GM23338 (cell line): Measurements from ENCODE around the gene KLLN. TPM values are rescaled to one million over a fixed set of nuclear protein-coding genes. Genes with fewer than 3 reads are reported as not detected.

Experiments
- ATAC-seq: fragments of 200-7000 bp; cut with Tn5 transposase; 3 replicates; pipeline ENCODE4 v1.9.1; 2020
- DNase-seq: peaks from one replicate; pipeline ENCODE4 v3.0.0-alpha.2; 2015; ENCODE audit warnings: low spot score
- H2AFZ ChIP-seq: fragments of 200-600 bp; sonication (generic); 2 replicates; pipeline ENCODE4 v1.8.0; 2016; ENCODE audit warnings: antibody characterized with exemption, mild to moderate bottlenecking, moderate library complexity
- H3F3A ChIP-seq: fragments of 200-600 bp; sonication (generic); replicated peaks from 2 replicates; pipeline ENCODE4 v1.8.0; 2017; ENCODE audit warnings: antibody characterized with exemption, mixed run types, low read depth
- H3K27ac ChIP-seq: fragments of 200-600 bp; sonication (generic); 2 replicates; pipeline ENCODE4 v1.6.1; 2016; ENCODE audit warnings: low read depth
- H3K27me3 ChIP-seq: fragments of 200-600 bp; sonication (generic); 2 replicates; pipeline ENCODE4 v1.8.0; 2016; ENCODE audit warnings: mild to moderate bottlenecking, mixed run types, moderate library complexity; ENCODE audit not compliant: insufficient read depth
- H3K36me3 ChIP-seq: fragments of 200-600 bp; sonication (generic); 2 replicates; pipeline ENCODE4 v1.8.0; 2016; ENCODE audit warnings: mild to moderate bottlenecking; ENCODE audit not compliant: insufficient read depth
- H3K4me1 ChIP-seq: fragments of 200-600 bp; sonication (generic); 2 replicates; pipeline ENCODE4 v1.8.0; 2016; ENCODE audit warnings: mild to moderate bottlenecking, moderate library complexity; ENCODE audit not compliant: insufficient read depth
- H3K4me2 ChIP-seq: fragments of 200-600 bp; sonication (generic); 2 replicates; pipeline ENCODE4 v1.7.1; 2017; ENCODE audit warnings: mixed run types
- H3K4me3 ChIP-seq: fragments of 200-600 bp; sonication (generic); 2 replicates; pipeline ENCODE4 v1.6.1; 2016; ENCODE audit warnings: mixed run types
- H3K79me2 ChIP-seq: fragments of 200-600 bp; sonication (generic); replicated peaks from 2 replicates; pipeline ENCODE4 v1.8.0; 2017; ENCODE audit warnings: mild to moderate bottlenecking; ENCODE audit not compliant: insufficient read depth
- H3K9me2 ChIP-seq: fragments of 200-600 bp; sonication (generic); 2 replicates; pipeline ENCODE4 v1.8.0; 2017; ENCODE audit not compliant: insufficient read depth
- H4K20me1 ChIP-seq: fragments of 200-600 bp; sonication (generic); replicated peaks from 2 replicates; pipeline ENCODE4 v1.8.0; 2017; ENCODE audit warnings: mild to moderate bottlenecking; ENCODE audit not compliant: insufficient read depth
- H3K27ac Mint-ChIP-seq: 2 replicates; pipeline ENCODE4 v1.8.0; 2020; ENCODE audit warnings: inconsistent platforms, mild to moderate bottlenecking, moderate library complexity, mixed read lengths
- H3K27me3 Mint-ChIP-seq: 3 replicates; pipeline ENCODE4 v1.8.0; 2022; ENCODE audit warnings: low read depth, mild to moderate bottlenecking, moderate library complexity, mixed read lengths, inconsistent platforms; ENCODE audit not compliant: insufficient read depth, poor library complexity
- H3K36me3 Mint-ChIP-seq: 3 replicates; pipeline ENCODE4 v1.8.0; 2021; ENCODE audit warnings: low read depth, mild to moderate bottlenecking, inconsistent platforms, moderate library complexity, mixed read lengths
- H3K4me1 Mint-ChIP-seq: 3 replicates; pipeline ENCODE4 v1.8.0; 2020; ENCODE audit warnings: mild to moderate bottlenecking, inconsistent platforms, mixed read lengths
- H3K4me3 Mint-ChIP-seq: 3 replicates; pipeline ENCODE4 v1.8.0; 2021; ENCODE audit warnings: moderate library complexity, mild to moderate bottlenecking, inconsistent platforms, mixed read lengths
- H3K9me3 Mint-ChIP-seq: 3 replicates; pipeline ENCODE4 v1.8.0; 2020; ENCODE audit warnings: moderate library complexity, mild to moderate bottlenecking, inconsistent platforms, mixed read lengths
- ETS1 ChIP-seq: IDR thresholded peaks from 2 replicates; pipeline ENCODE4 v1.6.1; 2016; ENCODE audit warnings: antibody characterized with exemption
- EZH2phosphoT487 ChIP-seq: fragments of 200-600 bp; sonication (generic); IDR thresholded peaks from one replicate; pipeline ENCODE4 v1.8.1; 2018; ENCODE audit warnings: antibody characterized with exemption; ENCODE audit not compliant: unreplicated experiment
- JUNB ChIP-seq: IDR thresholded peaks from one replicate; pipeline ENCODE4 v1.6.1; 2016; ENCODE audit warnings: antibody characterized with exemption; ENCODE audit not compliant: unreplicated experiment
- NANOG ChIP-seq: IDR thresholded peaks from 2 replicates; pipeline ENCODE4 v1.6.1; 2016; ENCODE audit warnings: antibody characterized with exemption, borderline replicate concordance
- ZNF331 ChIP-seq: fragments of 250-450 bp; sonication (Bioruptor Pico); IDR thresholded peaks from 2 replicates; pipeline ENCODE4 v1.5.0; 2020; ENCODE audit warnings: low read depth, mild to moderate bottlenecking, moderate library complexity
- ZNF462 ChIP-seq: fragments of 250-450 bp; sonication (Bioruptor Pico); IDR thresholded peaks from 2 replicates; pipeline ENCODE4 v1.5.0; 2020; ENCODE audit warnings: mild to moderate bottlenecking, moderate library complexity
- polyA plus RNA-seq: library from polyadenylated mRNA; unstranded; fragments of >200 nt; fragmentation: Nextera tagmentation; extraction: Ambion mirVana; gene quantifications from 2 replicates; pipeline ENCODE4 v1.2.1, GENCODE V29; 2016
- total RNA-seq: library from RNA; depleted of rRNA; stranded (reverse); fragments of >200 nt; shearing (Covaris generic); gene quantifications from 2 replicates; pipeline ENCODE4 v1.2.3, GENCODE V29; 2014
- TF ChIP-seq, protein P1 (sequence below): IDR thresholded peaks from one replicate; pipeline ENCODE4 v1.6.1; 2018; ENCODE audit warnings: antibody characterized with exemption; ENCODE audit not compliant: unreplicated experiment
- TF ChIP-seq, protein P2 (sequence below), 2 experiments: fragments of 200-600 bp in 1 of 2; sonication (generic) in 1 of 2; conservative IDR thresholded peaks; 2 replicates each; pipeline versions ENCODE4 v1.5.1 to v1.6.1; 2016 to 2017; ENCODE audit warnings: antibody characterized with exemption in 2 of 2, low read depth in 2 of 2, mild to moderate bottlenecking in 2 of 2, moderate library complexity in 1 of 2

Gene KLLN
- total and polyA plus RNA-seq, 2 experiments from 2014 or later = 0.24 to 0.29 TPM

- Histone ChIP-seq H3K79me2 (peaks cover 41% of the 10 kb centered on the region), H3K9me2 (no peaks in the 10 kb centered on the region), H3K36me3 (no peaks in the 10 kb centered on the region), H3K27me3 (no peaks in the 10 kb centered on the region), H3K4me1 (peaks cover 11% of the 10 kb centered on the region; the same call in 1 of the 2 replicates), H3F3A (0 out of 2 replicates have a peak, but pooled peaks cover 3% of the 10 kb centered on the region), H4K20me1 (peaks cover 15% of the 10 kb centered on the region), H3K4me2 (peak overlapping the region; percentile 89), H2AFZ (peak overlapping the region; percentile 97), H3K27ac (peak overlapping the region; percentile 81; the same call in 1 of the 2 replicates), H3K4me3 (peak overlapping the region; percentile 86)
- H3K9me3 Mint-ChIP-seq = no peaks in the 10 kb centered on the region
- DNase-seq (peak; percentile 71), ATAC-seq (peak; percentile 47)
- TF ChIP-seq ZNF331 (CRISPR knock-in tag) (no peak), NANOG (no peak), ZNF462 (CRISPR knock-in tag) (no peak), JUNB (no peak), EZH2phosphoT487 (no peak), ETS1 (no peak)
- TF ChIP-seq, protein P1, sequence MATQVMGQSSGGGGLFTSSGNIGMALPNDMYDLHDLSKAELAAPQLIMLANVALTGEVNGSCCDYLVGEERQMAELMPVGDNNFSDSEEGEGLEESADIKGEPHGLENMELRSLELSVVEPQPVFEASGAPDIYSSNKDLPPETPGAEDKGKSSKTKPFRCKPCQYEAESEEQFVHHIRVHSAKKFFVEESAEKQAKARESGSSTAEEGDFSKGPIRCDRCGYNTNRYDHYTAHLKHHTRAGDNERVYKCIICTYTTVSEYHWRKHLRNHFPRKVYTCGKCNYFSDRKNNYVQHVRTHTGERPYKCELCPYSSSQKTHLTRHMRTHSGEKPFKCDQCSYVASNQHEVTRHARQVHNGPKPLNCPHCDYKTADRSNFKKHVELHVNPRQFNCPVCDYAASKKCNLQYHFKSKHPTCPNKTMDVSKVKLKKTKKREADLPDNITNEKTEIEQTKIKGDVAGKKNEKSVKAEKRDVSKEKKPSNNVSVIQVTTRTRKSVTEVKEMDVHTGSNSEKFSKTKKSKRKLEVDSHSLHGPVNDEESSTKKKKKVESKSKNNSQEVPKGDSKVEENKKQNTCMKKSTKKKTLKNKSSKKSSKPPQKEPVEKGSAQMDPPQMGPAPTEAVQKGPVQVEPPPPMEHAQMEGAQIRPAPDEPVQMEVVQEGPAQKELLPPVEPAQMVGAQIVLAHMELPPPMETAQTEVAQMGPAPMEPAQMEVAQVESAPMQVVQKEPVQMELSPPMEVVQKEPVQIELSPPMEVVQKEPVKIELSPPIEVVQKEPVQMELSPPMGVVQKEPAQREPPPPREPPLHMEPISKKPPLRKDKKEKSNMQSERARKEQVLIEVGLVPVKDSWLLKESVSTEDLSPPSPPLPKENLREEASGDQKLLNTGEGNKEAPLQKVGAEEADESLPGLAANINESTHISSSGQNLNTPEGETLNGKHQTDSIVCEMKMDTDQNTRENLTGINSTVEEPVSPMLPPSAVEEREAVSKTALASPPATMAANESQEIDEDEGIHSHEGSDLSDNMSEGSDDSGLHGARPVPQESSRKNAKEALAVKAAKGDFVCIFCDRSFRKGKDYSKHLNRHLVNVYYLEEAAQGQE = no peak
- TF ChIP-seq, protein P2, sequence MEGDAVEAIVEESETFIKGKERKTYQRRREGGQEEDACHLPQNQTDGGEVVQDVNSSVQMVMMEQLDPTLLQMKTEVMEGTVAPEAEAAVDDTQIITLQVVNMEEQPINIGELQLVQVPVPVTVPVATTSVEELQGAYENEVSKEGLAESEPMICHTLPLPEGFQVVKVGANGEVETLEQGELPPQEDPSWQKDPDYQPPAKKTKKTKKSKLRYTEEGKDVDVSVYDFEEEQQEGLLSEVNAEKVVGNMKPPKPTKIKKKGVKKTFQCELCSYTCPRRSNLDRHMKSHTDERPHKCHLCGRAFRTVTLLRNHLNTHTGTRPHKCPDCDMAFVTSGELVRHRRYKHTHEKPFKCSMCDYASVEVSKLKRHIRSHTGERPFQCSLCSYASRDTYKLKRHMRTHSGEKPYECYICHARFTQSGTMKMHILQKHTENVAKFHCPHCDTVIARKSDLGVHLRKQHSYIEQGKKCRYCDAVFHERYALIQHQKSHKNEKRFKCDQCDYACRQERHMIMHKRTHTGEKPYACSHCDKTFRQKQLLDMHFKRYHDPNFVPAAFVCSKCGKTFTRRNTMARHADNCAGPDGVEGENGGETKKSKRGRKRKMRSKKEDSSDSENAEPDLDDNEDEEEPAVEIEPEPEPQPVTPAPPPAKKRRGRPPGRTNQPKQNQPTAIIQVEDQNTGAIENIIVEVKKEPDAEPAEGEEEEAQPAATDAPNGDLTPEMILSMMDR (conservative IDR thresholded peaks at IDR 0.05; ENCODE audit: low read depth in 2 of 2) = peak in 1 of 2 experiments; percentile 15; a peak in 1 of 4 replicates
- H3K4me1 Mint-ChIP-seq = peaks cover 20% of the 10 kb centered on the region
- H3K4me3 Mint-ChIP-seq = peak overlapping the region; percentile 99
- H3K36me3 Mint-ChIP-seq = peaks cover 3% of the 10 kb centered on the region; the same call in 2 of the 3 replicates
- H3K27ac Mint-ChIP-seq = peak overlapping the region; percentile 87
- peaks cover 4% of the 10 kb centered on the region for H3K27me3 Mint-ChIP-seq
Measured at GRCh38 chr10:87818505-87819288, 44.6 kb downstream of the KLLN start.
